Stimulated activated CD4-positive, alpha-beta T cell treated with anti-CD3 and anti-CD28 coated beads, Interleukin-1b, Interleukin-23, amount 100 ng/mL, for 4 hours (primary cell): ENCODE results near the gene NME3.
A peak's percentile ranks its signal among the peaks of the same experiment; 100 is the strongest.

Experiments used
- DNase-seq, 2 donors: peaks; one replicate each; pipeline ENCODE4 v3.0.0-alpha.2; 2020; ENCODE audit warnings: low read depth in 2 of 2

The NME3 gene

GRCh38 chr16:1793578-1794220 is 22.4 kb upstream of the NME3 start, which contains the start of gene IGFALS:
Gene IGFALS, minus strand, starts transcription at chr16:1793705. Its CDS starts 53 bp downstream, at chr16:1793652.
- DNase-seq: no peak

GRCh38 chr16:1792836-1793577 is 21.7 kb upstream of the NME3 start:
- no peak for DNase-seq

GRCh38 chr16:1791943-1792812 is 20.8 kb upstream of the NME3 start:
- no peak for DNase-seq

GRCh38 chr16:1791256-1791942 is 20.1 kb upstream of the NME3 start:
- DNase-seq: no peak

GRCh38 chr16:1790611-1791255 is 19.4 kb upstream of the NME3 start:
- no peak for DNase-seq

- DNase-seq: no peak
Measured at GRCh38 chr16:1790261-1790610, 18.9 kb upstream of the NME3 start.

- no peak for DNase-seq
Measured at GRCh38 chr16:1789643-1790045, 18.3 kb upstream of the NME3 start.

GRCh38 chr16:1788708-1789100 is 17.4 kb upstream of the NME3 start:
- no peak for DNase-seq

- no peak for DNase-seq
Measured at GRCh38 chr16:1788095-1788707, 16.9 kb upstream of the NME3 start.

GRCh38 chr16:1787322-1788094 is 16.2 kb upstream of the NME3 start:
- no peak for DNase-seq

GRCh38 chr16:1787056-1787321 is 15.6 kb upstream of the NME3 start:
- DNase-seq: no peak

- DNase-seq: no peak
Measured at GRCh38 chr16:1786242-1787055, 15.1 kb upstream of the NME3 start.

- no peak for DNase-seq
Measured at GRCh38 chr16:1785846-1786170, 14.5 kb upstream of the NME3 start.

- DNase-seq: no peak
Measured at GRCh38 chr16:1784977-1785845, 13.9 kb upstream of the NME3 start.

GRCh38 chr16:1782408-1783264 is 11.3 kb upstream of the NME3 start, which contains the start of the genes NUBP2 and SPSB3:
Gene NUBP2, plus strand, starts transcription at chr16:1782960. Its CDS starts 61 bp downstream, at chr16:1783021.
Gene SPSB3, minus strand, starts transcription at chr16:1782571. Its CDS starts 1,088 bp downstream, at chr16:1781483.
- peak; percentile 88 to 93 for DNase-seq

- DNase-seq: no peak
Measured at GRCh38 chr16:1781758-1782407, 10.5 kb upstream of the NME3 start.

GRCh38 chr16:1781254-1781653 is 9.9 kb upstream of the NME3 start:
- no peak for DNase-seq
